Tibial nerve (tissue), 3 donors: ENCODE measurements around the gene MEF2C.

Experiments used
- CTCF ChIP-seq, 5 experiments: fragments of 200-600 bp in 3 of 5; fragments of 450-650 bp in 2 of 5; sonication (generic) in 3 of 5; IDR thresholded peaks; one replicate each; pipeline ENCODE4 v1.5.1; 2016 to 2019; ENCODE audit warnings: antibody characterized with exemption in 5 of 5, mild to moderate bottlenecking in 3 of 5, moderate library complexity in 2 of 5
- POLR2A ChIP-seq, 2 donors: fragments of 450-650 bp; IDR thresholded peaks; one replicate each; pipeline ENCODE4 v1.6.1; 2017; ENCODE audit warnings: antibody characterized with exemption in 2 of 2, mild to moderate bottlenecking in 2 of 2, moderate library complexity in 2 of 2

GRCh38 chr5:88702332-88702731 is 180.7 kb downstream of the MEF2C start:
- TF ChIP-seq CTCF (IDR thresholded peaks at IDR 0.05) (no peak), POLR2A (IDR thresholded peaks at IDR 0.05) (no peak)
